Stimulated activated naive CD4-positive, alpha-beta T cell treated with Interleukin-2 at 50 U/mL for 16 hours (primary cell): ENCODE results near the gene SETD1B.

Experiments
- DNase-seq: peaks from one replicate; lab custom pipeline; 2025; lab: John Stamatoyannopoulos, UW

The SETD1B gene

DNA sequence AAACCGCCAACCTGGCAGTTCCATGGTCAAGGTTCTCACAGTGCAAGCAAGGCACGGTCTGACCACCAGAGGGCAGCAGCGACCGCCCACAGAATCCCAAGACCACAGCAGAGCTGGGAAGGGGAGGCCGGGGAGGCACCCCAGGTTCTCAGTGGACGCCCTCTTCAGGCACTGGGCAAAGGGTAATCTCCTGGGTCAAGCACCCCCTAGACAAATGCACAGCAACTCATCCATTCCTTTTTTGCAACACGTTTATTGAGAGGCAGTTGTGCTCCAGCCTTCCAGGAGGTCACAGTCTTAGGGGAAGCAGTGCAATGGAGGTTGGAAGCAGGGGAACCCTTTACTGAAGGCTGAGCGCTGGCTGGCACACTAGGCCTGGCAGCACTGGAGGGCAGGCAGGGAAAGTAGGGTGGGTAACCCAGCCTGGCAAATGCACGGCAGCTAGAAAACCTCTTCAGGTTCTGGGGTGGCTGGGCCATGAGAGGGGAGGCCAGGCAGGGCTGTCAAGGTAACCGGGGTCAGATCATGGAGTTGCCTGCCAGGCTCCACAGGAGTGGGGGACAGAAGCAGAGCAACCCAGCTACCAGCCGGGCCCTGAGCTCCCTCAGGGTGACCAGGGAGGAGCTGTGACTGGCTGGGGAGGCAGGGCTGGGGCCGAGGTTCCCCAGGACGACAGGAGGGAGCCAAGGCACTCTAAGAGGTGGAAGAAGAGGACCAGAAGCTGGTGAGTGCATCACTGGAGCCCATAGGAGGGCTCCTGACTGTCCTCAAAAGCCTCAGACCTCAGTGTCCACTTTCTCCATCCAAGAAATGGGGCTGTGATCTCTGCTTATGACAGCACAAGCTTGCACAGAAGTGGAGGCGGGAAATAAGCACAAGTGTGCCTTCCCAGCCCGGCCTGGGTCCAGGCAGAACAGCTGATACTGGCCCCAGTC, 8.5 kb upstream of the SETD1B start:
- peak; percentile 78 for DNase-seq

DNA sequence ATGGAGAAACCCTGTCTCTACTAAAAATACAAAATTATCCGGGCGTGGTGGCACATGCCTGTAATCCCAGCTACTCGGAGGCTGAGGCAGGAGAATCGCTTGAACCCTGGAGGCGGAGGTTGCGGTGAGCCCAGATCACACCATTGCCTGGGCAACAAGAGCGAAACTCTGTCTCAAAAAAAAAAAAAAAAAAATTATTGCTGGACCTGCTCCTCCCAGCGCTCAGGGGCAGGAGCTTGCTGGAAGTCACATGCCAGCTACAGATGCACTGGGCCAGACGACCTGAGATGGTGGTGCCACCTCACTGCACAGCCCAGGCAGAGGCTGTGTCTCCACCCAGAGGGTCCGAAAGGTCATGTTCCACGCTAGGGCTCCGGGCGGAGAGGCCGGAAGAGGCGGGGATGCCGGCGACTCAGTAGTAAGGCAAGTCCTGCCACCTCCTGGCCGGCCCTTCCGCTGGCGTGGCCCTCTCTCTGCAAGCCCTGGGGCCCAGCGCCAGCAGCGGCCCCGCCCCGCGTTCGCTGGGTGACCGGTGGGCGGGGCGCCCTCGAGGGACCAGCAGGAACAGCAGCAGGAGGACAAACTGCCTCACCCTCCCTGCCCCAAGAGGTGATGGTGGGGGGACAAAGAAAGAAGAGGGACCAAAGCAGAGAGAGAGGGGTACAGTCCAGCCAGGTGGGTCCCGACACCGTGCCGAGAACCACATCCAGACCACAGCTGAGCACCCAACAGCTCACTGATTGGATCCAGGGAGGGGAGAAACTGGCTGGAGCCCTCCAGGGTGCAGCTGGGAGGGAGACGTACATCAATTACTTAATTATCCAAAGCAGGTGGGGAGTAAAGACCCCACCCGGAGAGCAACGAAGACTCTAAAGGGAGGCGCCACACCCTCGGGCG, 6.7 kb upstream of the SETD1B start:
- no peak for DNase-seq

DNA sequence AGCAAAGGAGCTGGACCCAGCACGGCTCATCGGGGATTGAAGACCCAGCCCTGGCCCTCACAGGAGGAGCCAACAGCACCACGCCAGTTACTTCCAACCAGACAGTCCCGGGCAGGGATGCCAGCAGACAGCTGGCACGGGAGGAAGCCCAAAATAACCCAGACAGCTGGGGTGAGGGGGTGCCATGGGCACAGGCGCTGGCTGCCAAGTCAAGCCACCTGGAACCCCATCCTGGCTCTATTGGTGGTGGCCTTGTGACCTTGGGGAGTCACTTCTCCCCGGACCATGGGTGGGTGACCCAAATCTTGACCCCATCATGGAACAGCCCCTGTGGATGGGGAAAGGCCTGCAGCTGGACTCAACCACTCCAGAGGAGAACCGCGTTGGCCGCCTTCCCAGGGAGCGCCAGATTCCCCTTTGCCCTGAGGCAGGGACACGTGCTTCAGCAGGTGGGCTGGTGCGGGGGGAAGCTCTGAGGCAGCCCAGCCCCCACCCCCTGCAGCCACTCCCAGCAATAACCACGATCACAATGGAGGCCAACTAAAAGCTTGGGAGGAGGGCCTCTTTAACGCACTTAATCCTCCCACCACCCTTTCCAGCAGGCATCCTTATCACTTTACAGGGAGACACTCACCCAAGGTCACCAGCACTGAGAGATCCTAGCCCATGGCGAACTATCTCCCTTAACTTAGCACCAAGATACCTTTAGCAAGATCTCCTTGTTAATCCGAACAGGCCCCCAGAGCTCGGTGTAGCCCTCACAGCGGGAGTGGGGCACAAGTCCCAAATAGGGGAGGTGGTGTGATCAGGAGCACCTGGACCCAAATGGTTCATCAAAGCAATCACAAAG, 5.6 kb upstream of the SETD1B start:
- no peak for DNase-seq

DNA sequence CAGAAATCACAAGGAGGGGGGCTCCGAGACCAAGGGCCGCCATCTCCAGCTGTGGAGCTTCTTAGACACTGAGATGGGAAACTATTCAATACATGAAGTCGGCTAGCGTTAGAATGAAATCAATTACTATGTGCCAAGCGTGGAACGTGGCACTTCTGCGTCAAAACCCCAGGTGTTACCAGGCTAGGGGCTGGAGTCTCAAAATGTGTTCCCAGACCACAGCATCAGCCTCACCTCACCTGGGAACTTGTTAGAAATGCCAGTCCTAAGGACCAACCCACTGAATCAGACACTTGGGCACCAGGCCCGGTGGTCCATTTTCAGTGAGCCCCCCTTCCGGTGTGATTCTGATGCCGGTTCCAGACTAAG, 5.0 kb upstream of the SETD1B start:
- no peak for DNase-seq

DNA sequence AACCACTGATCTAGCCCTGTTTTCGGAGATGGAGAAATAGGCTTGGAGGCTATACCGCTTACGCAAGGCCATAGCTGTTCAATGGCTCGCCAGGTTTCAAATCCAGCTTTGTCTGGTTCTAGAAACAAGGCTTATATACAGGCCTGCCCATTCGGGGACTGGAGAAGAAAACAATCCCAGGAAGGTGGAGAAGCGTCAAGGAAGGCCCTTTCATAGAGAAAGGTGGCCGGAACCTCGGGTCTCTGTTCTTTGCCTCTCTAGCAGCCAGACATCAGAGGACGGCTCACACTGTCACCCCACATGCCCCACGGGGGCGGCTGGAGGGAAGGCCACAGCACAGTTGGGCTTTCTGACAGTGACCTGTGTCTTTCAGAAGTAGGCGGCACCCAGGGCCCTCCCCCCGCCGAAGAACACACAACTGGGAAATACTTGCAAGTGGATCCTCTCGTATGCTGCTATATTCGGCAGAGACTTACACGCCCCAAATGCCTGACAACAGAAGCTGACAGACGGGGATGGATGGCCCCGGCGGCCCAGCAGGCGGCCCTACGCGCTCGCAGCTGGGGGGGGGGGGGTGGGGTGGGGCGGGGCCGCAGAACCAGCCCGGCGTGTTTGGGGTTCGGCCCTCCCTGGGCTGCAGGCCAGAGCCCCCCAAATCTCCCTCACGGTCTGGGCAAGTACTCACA, 4.5 kb upstream of the SETD1B start:
- DNase-seq = peak; percentile 54

DNA sequence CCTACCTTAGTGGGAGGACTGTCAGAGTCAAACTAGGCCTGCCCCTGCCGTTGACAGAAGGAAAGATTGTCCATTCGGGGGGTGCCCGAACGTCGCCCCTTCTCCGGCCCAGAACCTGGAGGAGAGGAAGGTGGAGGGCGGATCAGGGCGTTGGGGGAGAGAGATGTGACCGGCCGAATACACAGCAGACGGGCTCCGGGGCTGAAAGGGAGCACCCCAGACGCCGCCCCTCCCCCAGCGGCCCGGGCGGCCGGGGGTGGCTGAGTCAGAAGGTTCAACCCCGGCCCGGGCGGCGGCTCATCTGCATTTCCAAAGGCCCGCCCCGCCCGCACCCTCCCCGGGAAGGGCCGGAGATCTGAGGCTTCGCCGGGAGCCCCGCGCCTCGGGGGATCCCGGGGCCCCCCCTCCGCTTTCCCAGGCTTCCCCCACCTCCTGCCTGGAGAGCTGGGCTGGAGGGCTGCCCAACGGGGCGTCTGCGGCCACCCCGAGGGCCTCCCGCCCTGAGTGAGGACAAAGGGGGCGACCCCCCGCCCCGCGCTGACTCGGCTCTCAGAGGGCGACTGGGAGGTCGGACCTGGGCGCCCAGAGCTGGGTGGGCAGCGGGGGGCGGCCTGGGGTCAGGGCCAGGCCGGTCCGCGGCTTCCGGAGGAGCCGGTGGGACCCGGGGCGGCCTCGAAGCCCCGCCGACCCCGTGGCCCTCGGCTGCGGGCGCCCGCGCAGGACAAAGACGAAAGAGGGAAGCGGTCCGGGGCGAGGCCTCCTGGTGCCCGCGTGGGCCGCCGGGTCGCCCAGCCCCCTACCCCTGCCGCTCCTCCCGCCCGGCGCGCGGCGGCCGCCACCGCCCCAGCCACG, 3.7 kb upstream of the SETD1B start:
- peak; percentile 75 for DNase-seq

DNA sequence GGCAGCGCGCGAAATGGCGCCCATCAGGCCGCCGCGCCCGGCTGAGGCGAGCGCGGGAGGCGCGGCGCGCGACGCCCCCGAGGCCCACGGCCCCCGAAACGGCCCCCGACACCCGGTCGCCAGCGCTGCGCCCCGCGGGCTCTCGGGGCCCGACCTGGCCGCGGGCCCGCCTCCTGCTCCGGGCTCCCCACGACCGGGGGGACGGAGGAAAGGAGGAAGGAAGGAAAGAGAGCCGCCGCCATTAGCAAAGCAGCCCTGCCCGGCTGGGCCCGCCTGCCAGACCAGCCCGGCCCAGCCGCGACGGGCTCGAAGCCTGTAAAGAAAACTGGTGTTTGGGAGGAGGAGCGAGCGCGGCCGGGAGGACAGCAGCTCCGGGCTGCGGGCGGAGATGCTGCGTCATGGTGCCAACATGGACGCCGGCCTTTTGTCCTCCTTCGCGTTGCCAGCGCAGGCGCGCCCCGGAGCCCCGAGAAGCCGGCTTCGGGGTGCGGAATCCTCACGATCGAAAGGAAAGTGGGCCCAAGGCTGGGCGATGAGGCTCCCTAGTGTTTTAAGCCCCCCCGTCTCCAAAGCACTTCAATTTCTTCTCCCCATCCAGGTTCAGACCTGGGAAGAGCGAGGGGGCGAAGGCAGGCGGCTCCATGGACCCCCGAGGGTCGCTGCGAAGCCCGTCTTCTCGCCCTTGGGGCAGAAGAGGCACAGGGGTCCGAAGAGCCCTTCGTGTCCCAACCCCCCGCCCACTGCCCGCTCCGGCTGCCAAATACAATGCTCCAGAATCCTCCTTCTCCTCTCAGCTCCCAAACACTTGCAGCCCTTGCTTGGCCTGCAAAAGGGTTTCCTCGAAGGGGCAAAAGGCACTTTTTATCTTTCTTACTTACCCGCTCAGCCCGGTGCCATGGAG, 2.9 kb upstream of the SETD1B start:
- peak; percentile 69 for DNase-seq

DNA sequence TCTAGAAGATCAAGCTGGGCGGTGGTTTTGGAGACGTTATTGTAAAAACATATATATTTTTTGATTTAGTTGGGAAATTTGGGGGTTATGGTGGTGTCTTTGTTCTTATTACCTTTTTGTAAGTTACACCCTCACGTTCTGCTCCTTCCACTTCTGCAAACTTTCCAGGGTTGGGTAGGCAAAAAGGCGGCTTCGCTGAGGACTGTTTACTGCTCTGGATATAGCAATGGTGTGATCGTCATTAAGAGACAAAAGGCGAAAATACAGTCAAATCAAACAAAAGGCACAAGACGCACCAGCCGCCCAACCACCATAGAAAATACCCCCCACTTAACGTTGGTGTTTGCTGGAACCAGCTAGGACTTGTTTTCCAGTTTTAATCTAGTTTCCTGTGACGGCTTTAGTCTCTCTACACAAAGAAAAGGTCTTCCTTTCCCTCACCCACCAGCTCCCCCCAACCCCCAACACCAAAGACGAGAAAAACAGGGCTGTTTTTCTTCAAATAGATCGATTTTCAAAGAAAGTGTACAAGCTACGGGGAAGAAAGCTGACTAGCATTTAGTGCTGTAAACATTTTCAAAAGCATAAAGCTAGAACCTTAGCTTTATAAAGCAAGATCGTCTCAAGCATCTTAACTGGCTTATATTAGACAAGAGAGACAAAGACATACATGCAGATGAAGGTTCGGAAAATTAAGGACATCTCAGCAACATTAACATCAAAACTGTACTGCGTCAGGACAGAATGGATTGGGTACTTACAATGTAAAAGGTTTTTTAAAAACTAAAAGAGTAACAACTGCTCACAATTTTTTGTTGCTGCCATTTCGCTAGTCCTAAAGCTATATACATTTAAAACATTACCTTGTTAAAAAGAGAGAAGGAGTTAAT, 2.0 kb upstream of the SETD1B start:
- DNase-seq = peak; percentile 22

DNA sequence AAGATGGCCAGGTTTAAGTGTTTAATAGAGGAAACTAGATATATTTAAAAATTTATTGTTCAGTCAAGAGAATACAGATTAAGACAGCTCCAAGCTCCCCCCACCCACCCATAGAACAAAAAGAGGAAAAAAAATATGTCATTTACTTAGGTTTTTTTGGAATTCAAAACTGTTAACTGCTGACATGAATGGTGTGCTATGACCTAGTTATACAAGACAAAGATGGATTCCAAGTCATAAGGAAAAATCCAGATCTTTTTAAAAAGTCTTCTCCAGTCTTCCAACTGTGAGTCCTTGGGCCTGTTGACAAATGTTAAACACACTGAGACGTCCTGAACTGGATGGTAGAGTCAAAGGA, 1.3 kb upstream of the SETD1B start:
- no peak for DNase-seq

DNA sequence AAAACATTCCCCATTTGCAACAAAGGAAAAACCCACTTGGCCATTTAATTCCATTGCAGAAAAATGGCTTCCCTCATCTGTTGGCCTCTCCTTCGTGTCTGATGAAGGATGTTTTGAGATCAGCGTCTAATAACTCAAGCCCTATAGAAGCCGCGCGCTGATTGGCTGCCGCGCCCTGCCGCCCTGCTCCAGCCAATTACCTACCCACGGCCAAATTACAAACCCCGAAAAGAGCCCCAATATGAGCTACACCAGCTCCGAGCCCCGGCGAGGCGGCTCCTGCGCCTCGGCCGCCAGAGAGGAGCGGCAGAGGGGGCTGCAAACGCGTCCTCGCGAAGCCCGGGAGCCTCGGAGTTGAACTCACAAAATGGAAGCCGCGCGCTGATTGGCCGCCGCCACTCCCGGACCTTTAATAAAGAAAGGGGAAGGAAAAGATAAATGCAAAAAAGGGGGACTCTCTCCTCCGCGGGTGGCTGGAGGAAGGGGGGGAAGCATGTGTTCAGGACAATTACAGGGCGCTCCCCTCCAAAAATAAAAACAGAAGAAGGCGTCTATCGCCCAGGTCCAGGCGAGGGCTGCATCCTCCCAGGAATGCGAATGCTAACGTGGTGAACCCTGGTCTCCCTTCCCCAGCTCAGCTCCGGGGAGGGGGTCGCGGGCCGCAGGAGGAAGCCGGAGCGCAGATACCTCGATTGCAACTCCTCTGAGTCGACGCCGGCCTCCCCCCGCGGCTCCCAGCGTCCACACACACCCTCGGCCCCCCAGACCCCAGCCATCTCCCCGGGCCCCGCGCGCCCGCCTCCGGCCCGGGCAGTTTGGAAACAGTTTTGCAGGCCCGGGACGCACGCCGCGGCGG, 738 bp upstream of the SETD1B start:
- peak; percentile 89 for DNase-seq

DNA sequence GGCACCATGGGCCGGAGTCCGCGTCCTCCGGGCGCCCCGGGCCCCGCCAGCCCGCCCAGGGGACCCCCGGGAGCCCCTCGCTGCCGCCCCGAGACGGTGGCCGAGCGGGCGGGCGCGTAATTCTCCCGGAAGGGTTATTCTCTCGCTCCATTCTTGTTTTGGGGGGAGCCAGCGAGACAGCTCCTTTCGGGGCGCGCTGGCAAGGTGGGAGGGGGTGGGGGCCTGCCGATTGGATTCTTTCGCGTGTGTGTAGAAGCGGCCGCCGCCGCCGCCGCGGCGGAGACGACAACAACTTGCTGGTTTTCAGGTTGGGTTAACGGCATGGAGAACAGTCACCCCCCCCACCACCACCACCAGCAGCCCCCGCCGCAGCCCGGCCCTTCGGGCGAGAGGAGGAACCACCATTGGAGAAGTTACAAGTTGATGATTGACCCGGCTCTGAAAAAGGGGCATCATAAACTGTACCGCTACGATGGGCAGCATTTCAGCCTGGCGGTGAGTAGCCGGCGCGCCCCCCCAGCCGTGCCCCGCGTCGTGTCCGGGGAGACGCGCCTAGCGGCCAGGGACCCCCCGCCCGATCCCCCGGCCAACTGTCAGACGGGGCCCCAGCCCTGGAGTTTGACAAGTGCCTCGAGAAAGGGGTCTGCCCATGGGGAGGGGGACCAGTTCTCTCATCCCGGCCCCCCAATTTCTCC, 755 bp downstream of the SETD1B start:
- DNase-seq = peak; percentile 59

DNA sequence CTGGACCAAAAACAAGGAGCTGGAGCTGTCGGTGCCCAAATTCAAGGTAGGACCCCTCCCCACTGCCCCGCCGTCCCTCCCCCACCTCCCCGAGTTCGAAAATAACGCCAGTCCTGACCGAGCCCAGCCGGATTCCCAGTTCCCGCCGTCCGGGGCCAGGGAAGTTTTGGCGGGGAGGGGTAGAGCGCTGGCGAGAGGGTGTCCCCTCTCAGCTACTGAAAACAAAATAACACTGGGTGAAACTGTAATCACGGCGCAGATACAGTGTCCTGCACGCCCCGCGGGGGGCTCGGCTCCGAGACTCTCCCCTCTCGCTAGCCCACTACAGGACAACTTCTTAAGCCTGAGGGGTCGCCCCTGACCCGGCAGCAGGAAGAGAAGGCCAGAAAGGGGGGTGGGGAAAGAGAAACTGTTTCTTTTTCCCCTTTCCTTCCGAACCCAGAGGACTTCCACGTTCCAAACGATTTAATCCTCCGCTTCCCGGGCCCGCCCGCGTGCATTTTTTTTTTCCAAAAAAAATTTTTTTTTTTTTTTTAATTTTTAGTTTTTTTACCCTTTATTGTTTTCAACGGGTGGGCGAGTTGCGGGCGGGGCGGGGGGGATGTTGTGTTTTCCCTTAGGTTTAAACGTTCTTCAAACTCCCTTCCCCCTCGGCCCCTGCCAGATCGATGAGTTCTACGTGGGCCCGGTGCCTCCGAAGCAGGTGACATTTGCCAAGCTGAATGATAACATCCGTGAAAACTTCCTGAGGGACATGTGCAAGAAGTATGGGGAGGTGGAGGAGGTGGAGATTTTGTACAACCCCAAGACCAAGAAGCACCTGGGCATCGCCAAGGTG, 1.6 kb downstream of the SETD1B start:
- DNase-seq = peak; percentile 5

DNA sequence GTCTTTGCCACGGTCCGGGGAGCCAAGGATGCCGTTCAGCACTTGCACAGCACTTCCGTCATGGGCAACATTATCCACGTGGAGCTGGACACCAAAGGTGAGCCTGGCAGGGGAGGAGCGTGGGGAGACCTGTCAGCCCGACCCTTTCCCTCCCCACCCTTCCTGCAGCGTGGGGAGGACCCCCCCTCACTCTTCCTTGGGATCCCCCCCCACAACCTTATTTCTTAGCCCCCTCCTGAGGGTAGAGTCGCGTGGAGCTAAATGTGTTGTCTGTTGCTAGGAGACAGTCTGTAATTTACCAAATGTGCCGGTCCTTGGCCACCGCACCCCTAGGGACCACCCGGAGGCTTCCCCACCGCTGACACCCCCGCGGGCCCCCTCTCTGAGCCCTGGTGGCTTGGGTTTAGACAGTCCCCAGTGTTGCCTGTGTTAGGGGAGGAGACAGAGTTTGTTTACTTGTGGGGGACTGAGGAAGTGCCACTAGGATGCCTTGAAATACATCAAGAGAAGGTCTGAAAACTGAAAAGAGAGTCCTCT, 2.3 kb downstream of the SETD1B start:
- DNase-seq = peak; percentile 4

DNA sequence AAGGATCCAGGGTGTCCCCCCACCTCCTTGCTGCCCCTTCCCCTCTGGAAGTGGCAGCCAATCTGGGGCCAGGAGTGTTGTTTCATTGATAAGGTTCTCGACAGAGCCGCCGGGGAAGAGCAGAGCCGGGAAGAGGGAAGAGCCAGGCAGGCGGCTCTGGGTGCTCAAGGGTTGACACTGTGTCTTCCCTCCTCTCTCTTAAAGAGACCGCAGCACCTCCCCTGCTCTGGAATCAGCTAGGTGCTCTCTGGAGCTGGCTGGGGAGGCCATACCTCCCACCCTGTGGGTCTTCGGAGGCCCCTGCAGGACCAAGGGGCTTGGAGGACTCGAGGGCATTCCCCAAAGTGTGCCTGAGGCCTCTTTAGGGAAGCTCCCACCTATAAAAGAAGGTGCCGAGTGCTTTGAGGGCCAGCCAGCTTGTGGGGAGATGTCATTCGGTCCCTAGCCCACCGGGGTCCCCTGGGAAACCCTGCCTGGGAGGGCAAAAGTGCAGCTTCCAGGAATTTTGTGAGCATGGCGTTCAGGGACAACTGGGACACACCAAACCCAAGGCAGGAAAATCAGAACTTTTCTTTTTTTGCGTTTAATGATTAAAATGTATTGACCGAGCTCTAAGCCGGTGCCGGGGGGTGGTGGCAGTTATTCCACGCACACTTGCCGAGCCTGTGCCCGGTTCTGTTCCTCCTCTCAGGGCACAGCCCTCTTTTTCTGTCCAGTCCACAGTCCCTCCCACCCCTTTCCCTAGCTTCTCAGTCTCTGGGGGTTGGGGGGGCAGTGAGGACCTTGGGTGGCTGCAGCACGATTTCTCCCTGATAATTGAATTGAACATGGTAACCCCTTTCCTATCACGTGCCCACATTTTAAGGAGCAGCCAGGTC, 3.0 kb downstream of the SETD1B start:
- DNase-seq = no peak
